ENCODE measurements around the gene RNF13.

RNF13 gene

GRCh38 chr3:149812606-149813366 lies at the start of gene RNF13:
RNF13 (plus strand) TSS chr3:149813215; CDS start chr3:149846027, 32,812 bp downstream.
- DNase-seq, result peak; percentile 97 to 98

- peak in 1 of 2 donors; percentile 69 for DNase-seq
These were observed 49.3 kb upstream of the RNF13 start for GRCh38 chr3:149763565-149764195.

GRCh38 chr3:149764302-149764701 lies 48.7 kb upstream of the RNF13 start:
- DNase-seq, result no peak

GRCh38 chr3:149765762-149766334 lies 47.2 kb upstream of the RNF13 start:
- DNase-seq, result peak; percentile 39 to 63

- no peak for DNase-seq
These were observed 45.3 kb upstream of the RNF13 start for GRCh38 chr3:149767720-149768119.

- DNase-seq, result no peak
These were observed 44.3 kb upstream of the RNF13 start for GRCh38 chr3:149768704-149769103.

- DNase-seq, result no peak
These were observed 42.8 kb upstream of the RNF13 start for GRCh38 chr3:149770246-149770645.

GRCh38 chr3:149771652-149772271 lies 41.3 kb upstream of the RNF13 start:
- DNase-seq, result peak in 1 of 2 donors; percentile 68

GRCh38 chr3:149772861-149773260 lies 40.2 kb upstream of the RNF13 start:
- DNase-seq, result no peak

GRCh38 chr3:149776170-149776569 lies 36.8 kb upstream of the RNF13 start:
- no peak for DNase-seq

- no peak for DNase-seq
These were observed 35.4 kb upstream of the RNF13 start for GRCh38 chr3:149777414-149778214.

GRCh38 chr3:149781211-149781610 lies 31.8 kb upstream of the RNF13 start:
- DNase-seq, result peak; percentile 72 to 86

GRCh38 chr3:149781741-149782140 lies 31.3 kb upstream of the RNF13 start:
- peak in 1 of 2 donors; percentile 31 for DNase-seq

- peak; percentile 64 to 76 for DNase-seq
These were observed 29.4 kb upstream of the RNF13 start for GRCh38 chr3:149783576-149783975.

GRCh38 chr3:149784064-149784704 lies 28.8 kb upstream of the RNF13 start:
- DNase-seq, result no peak

- peak in 1 of 2 donors; percentile 24 for DNase-seq
These were observed 22.7 kb upstream of the RNF13 start for GRCh38 chr3:149790268-149790667.

- no peak for DNase-seq
These were observed 22.3 kb upstream of the RNF13 start for GRCh38 chr3:149790698-149791097.

- DNase-seq, result no peak
These were observed 20.4 kb upstream of the RNF13 start, which contains the start of gene ANKUB1 for GRCh38 chr3:149792452-149793270. ANKUB1 (minus strand) TSS chr3:149792554; CDS start chr3:149792366, 188 bp downstream.

- no peak for DNase-seq
These were observed 17.0 kb upstream of the RNF13 start for GRCh38 chr3:149796026-149796425.

GRCh38 chr3:149800693-149801092 lies 12.3 kb upstream of the RNF13 start:
- DNase-seq, result no peak

GRCh38 chr3:149801195-149801594 lies 11.8 kb upstream of the RNF13 start:
- peak in 1 of 2 donors; percentile 47 for DNase-seq

Measured in inflammatory macrophage treated with lipopolysaccharide for 1 hour (primary cell).